Activated CD8-positive, alpha-beta memory T cell treated with anti-CD3 and anti-CD28 coated beads, Interleukin-2, amount 10 ng/mL, durations not matched to agents 7 days and 5 days (primary cell): ENCODE measurements around the gene PXT1. TPM values are rescaled to one million over a fixed set of nuclear protein-coding genes. Genes with fewer than 3 reads are reported as not detected.

Experiments used
- ATAC-seq: fragments of 150-1000 bp; cut with Tn5 transposase; one replicate; pipeline ENCODE4 v1.10.0; 2021; ENCODE audit warnings: moderate library complexity
- CTCF ChIA-PET: fragments of 350-600 bp; sonication (Branson Sonifier 250); formaldehyde crosslinking; loops from one replicate; lab custom pipeline; 2021; ENCODE audit warnings: antibody characterized with exemption; lab: Charles Lee
- DNase-seq: peaks from one replicate; pipeline ENCODE4 v3.0.0-alpha.2; 2020
- H3K27ac Mint-ChIP-seq: one replicate; pipeline ENCODE4 v1.8.0; 2021; ENCODE audit warnings: mild to moderate bottlenecking, mixed read lengths
- H3K27me3 Mint-ChIP-seq: one replicate; pipeline ENCODE4 v1.8.0; 2021; ENCODE audit warnings: mixed read lengths
- H3K36me3 Mint-ChIP-seq: one replicate; pipeline ENCODE4 v1.8.0; 2021; ENCODE audit warnings: mild to moderate bottlenecking, mixed read lengths
- H3K4me1 Mint-ChIP-seq: one replicate; pipeline ENCODE4 v1.8.0; 2021; ENCODE audit warnings: mixed read lengths
- H3K4me3 Mint-ChIP-seq: one replicate; pipeline ENCODE4 v1.8.0; 2021; ENCODE audit warnings: mild to moderate bottlenecking, moderate library complexity, mixed read lengths
- H3K9me3 Mint-ChIP-seq: one replicate; pipeline ENCODE4 v1.8.0; 2022; ENCODE audit warnings: low read depth, mixed read lengths
- total RNA-seq, 2 experiments: library from RNA; stranded (reverse); gene quantifications; one replicate each; pipeline ENCODE4 v1.2.3, GENCODE V29; 2021

The PXT1 gene
- total RNA-seq, 2 experiments from 2014 or later: 0.32 TPM; not detected in 1

DNA sequence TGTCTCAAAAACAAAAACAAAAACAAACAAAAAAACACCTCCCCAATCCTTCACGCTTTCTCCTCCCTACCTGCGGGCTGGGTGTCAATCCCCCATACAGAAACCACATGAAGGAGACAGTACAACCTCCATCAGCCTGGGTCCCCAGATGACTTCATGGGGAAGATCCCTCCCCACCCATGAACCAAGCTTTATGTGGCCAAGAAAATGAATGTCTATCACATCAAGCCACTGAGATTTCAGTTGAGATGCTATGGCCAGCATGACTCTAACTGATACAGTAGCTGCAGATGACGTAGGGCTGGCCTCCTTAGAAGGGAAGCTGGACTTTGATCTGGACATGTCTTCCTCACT, 84.8 kb downstream of the PXT1 start:
- H3K9me3 Mint-ChIP-seq: peaks cover 5% of the 10 kb centered on the region
- peaks cover 6% of the 10 kb centered on the region for H3K36me3 Mint-ChIP-seq
- H3K4me3 Mint-ChIP-seq: no peak overlapping the region
- H3K4me1 Mint-ChIP-seq: peaks cover 27% of the 10 kb centered on the region
- H3K27me3 Mint-ChIP-seq: peaks cover 22% of the 10 kb centered on the region
- DNase-seq (no peak), ATAC-seq (peak; percentile 28)
- CTCF ChIA-PET: interaction anchor here (1.1 to 9.1 kb wide), 6 partner anchors 11 to 330 kb away, joined by 3 to 91 read pairs (median 27); partner anchors contain the start of genes BNIP5 and MAPK14
- no peak overlapping the region for H3K27ac Mint-ChIP-seq

- Mint-ChIP-seq H3K36me3 (peaks cover 7% of the 10 kb centered on the region), H3K27me3 (peaks cover 24% of the 10 kb centered on the region), H3K4me1 (peaks cover 27% of the 10 kb centered on the region), H3K9me3 (peaks cover 8% of the 10 kb centered on the region), H3K27ac (no peak overlapping the region), H3K4me3 (no peak overlapping the region)
- DNase-seq (no peak), ATAC-seq (no peak)
- CTCF ChIA-PET: interaction anchor here (2.7 to 9.1 kb wide), 2 partner anchors 17 to 53 kb away, joined by 8 to 91 read pairs; partner anchors contain the start of gene BNIP5
Observed at GRCh38 chr6:36355819-36356218, 86.8 kb downstream of the PXT1 start.

DNA sequence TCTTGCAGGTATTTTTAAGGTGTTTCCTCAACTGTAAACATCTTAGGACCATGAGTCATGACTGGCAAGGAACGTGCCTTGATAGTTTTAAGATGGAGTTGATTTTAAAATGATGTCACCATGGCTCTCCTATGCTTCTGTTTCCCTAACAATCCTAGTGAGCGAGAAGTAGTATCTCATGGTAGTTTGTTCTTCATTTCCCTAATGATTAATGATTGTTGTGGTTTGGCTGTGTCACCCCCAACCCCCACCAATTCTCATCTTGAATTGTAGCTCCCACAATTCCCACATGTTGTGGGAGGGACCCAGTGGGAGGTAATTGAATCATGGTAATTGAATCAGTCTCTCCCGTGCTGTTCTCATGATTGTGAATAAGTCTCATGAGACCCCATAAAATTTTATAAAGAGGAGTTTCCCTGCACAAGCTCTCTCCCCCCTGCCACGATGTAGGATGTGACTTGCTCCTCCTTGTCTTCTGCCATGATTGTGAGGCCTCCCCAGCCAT, 89.2 kb downstream of the PXT1 start:
- Mint-ChIP-seq H3K4me3 (no peak overlapping the region), H3K27me3 (peaks cover 31% of the 10 kb centered on the region), H3K9me3 (peaks cover 8% of the 10 kb centered on the region), H3K27ac (no peak overlapping the region), H3K36me3 (peaks cover 7% of the 10 kb centered on the region), H3K4me1 (peaks cover 18% of the 10 kb centered on the region)
- CTCF ChIA-PET: interaction anchor here (1.1 to 2.7 kb wide), 3 partner anchors 12 to 326 kb away, joined by 3 to 8 read pairs (median 6); partner anchors contain the start of gene MAPK14
- no peak for ATAC-seq
- DNase-seq: no peak

GRCh38 chr6:36352477-36353157, 90.0 kb downstream of the PXT1 start:
- DNase-seq (no peak), ATAC-seq (no peak)
- Mint-ChIP-seq H3K9me3 (peaks cover 8% of the 10 kb centered on the region), H3K36me3 (peaks cover 7% of the 10 kb centered on the region), H3K27ac (no peak overlapping the region), H3K4me1 (peaks cover 10% of the 10 kb centered on the region), H3K27me3 (peaks cover 29% of the 10 kb centered on the region), H3K4me3 (no peak overlapping the region)
- CTCF ChIA-PET: interaction anchor here (1.1 to 2.1 kb wide), 4 partner anchors 8 to 325 kb away, joined by 3 to 13 read pairs (median 8); partner anchors contain the start of gene MAPK14

GRCh38 chr6:36350681-36351571, 91.7 kb downstream of the PXT1 start:
- peaks cover 23% of the 10 kb centered on the region for H3K27me3 Mint-ChIP-seq
- H3K27ac Mint-ChIP-seq: no peak overlapping the region
- CTCF ChIA-PET: interaction anchor here (0.6 to 2.1 kb wide), 6 partner anchors 7 to 255 kb away, joined by 3 to 13 read pairs (median 6); no protein-coding TSS in a partner anchor
- DNase-seq (no peak), ATAC-seq (no peak)
- H3K9me3 Mint-ChIP-seq: peaks cover 8% of the 10 kb centered on the region
- peaks cover 7% of the 10 kb centered on the region for H3K36me3 Mint-ChIP-seq
- H3K4me3 Mint-ChIP-seq: no peak overlapping the region
- peaks cover 3% of the 10 kb centered on the region for H3K4me1 Mint-ChIP-seq

DNA sequence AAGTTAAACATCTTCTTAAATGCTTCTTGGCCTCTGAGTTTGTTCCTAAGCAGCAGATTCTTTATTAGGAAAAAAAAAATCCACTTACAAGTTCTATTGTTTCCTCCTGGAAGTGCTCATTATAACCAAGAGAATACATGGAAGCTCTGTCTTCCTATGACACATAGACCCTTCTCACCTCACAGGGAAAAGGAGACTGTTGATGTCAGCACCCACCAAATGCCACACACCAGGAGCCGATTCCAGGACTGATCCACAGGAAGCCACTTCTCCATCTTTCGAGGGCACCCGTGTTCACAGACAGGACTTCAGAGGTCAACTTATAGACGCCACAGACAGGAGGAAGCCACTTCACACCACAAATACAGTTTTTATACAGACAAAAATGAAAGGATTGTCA, 92.6 kb downstream of the PXT1 start:
- DNase-seq: no peak
- Mint-ChIP-seq H3K36me3 (peaks cover 7% of the 10 kb centered on the region), H3K4me3 (no peak overlapping the region), H3K4me1 (no peaks in the 10 kb centered on the region), H3K27me3 (peaks cover 17% of the 10 kb centered on the region), H3K9me3 (peaks cover 8% of the 10 kb centered on the region), H3K27ac (no peak overlapping the region)
- ATAC-seq: no peak
- CTCF ChIA-PET: interaction anchor here (0.6 to 1.8 kb wide), 2 partner anchors 11 to 255 kb away, joined by 3 to 6 read pairs; no protein-coding TSS in a partner anchor

DNA sequence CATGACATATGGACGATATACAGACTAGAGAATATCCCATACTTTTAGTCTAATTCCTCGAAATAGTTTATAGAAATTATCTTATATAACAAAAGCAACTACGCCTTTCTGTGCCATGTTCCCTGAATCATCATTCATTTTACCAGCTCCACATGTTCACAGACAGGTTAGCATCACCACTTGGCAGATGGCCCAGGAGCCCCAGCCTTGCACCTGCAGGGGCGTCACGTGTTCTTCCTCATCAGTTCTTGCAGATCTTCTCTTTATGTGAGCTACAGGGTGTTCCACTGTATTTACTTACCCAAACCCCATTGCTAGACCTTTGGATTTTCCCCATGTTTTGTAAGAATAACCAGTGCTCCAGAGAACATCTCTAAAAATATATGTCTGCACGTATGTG, 93.4 kb downstream of the PXT1 start:
- no peak overlapping the region for H3K27ac Mint-ChIP-seq
- H3K36me3 Mint-ChIP-seq: peaks cover 5% of the 10 kb centered on the region
- DNase-seq (no peak), ATAC-seq (no peak)
- peaks cover 17% of the 10 kb centered on the region for H3K27me3 Mint-ChIP-seq
- CTCF ChIA-PET: interaction anchor here (0.6 to 0.7 kb wide), 2 partner anchors 19 to 145 kb away, joined by 3 read pairs; no protein-coding TSS in a partner anchor
- no peak overlapping the region for H3K4me3 Mint-ChIP-seq
- H3K9me3 Mint-ChIP-seq: peaks cover 8% of the 10 kb centered on the region
- no peaks in the 10 kb centered on the region for H3K4me1 Mint-ChIP-seq

- CTCF ChIA-PET: interaction anchor here (1.2 to 3.5 kb wide), 2 partner anchors 8 to 12 kb away, joined by 3 to 22 read pairs; no protein-coding TSS in a partner anchor
- DNase-seq: no peak
- ATAC-seq: no peak
- Mint-ChIP-seq H3K27ac (no peak overlapping the region), H3K9me3 (peaks cover under 1% of the 10 kb centered on the region), H3K27me3 (peaks cover 9% of the 10 kb centered on the region), H3K4me3 (no peak overlapping the region), H3K36me3 (no peaks in the 10 kb centered on the region), H3K4me1 (no peaks in the 10 kb centered on the region)
Observed at GRCh38 chr6:36347621-36348020, 95.0 kb downstream of the PXT1 start.

- Mint-ChIP-seq H3K4me3 (no peak overlapping the region), H3K9me3 (no peaks in the 10 kb centered on the region)
- CTCF ChIA-PET: interaction anchor here (1.0 to 3.5 kb wide), 2 partner anchors 13 to 44 kb away, joined by 3 to 22 read pairs; no protein-coding TSS in a partner anchor
Observed at GRCh38 chr6:36346486-36347273, 96.0 kb downstream of the PXT1 start.

GRCh38 chr6:36345681-36346466, 96.8 kb downstream of the PXT1 start:
- CTCF ChIA-PET: interaction anchor here (0.7 to 3.5 kb wide), 3 partner anchors 14 to 1041 kb away, joined by 3 to 22 read pairs (median 3); no protein-coding TSS in a partner anchor
- no peak for ATAC-seq
- no peak overlapping the region for H3K27ac Mint-ChIP-seq

More at GRCh38 chr6:36346486-36347273, 96.0 kb downstream of the PXT1 start:
- no peaks in the 10 kb centered on the region for H3K4me1 Mint-ChIP-seq
- ATAC-seq (no peak), DNase-seq (no peak)
- H3K27ac Mint-ChIP-seq: no peak overlapping the region
- H3K36me3 Mint-ChIP-seq: no peaks in the 10 kb centered on the region
- peaks cover 16% of the 10 kb centered on the region for H3K27me3 Mint-ChIP-seq

DNA sequence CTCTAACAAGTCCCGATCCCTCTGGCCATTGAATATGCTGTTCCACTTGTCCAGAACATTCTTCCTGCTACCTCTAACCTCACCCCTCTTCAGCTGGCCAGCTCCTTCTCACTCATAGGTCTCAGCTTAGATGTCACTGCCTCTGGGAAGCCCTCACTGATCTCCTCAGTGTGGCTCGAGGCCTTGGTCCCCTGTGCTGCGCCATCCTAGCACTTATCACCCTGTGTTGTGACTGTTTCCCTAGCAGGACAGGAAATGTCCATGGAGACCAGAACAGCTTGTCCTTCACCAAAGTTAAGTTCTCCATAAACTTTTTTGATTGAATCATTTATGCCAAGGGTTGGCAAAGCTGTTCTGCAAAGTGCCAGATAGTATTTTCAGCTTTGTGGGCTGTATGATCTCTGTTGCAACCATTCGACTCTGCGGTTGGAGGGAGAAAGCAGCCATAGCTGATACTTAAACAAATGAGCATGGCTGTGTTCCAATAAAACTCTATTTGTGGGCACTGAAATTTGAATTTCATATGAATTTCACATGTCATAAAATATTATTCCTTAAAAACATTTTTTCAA, 99.5 kb downstream of the PXT1 start:
- Mint-ChIP-seq H3K4me3 (no peak overlapping the region), H3K36me3 (no peaks in the 10 kb centered on the region), H3K4me1 (peaks cover 13% of the 10 kb centered on the region), H3K9me3 (no peaks in the 10 kb centered on the region), H3K27me3 (peaks cover 30% of the 10 kb centered on the region), H3K27ac (no peak overlapping the region)
- no peak for DNase-seq
- CTCF ChIA-PET: interaction anchor here (0.8 kb wide), 2 partner anchors 8 to 496 kb away, joined by 3 to 4 read pairs; no protein-coding TSS in a partner anchor
- no peak for ATAC-seq

More at GRCh38 chr6:36345681-36346466, 96.8 kb downstream of the PXT1 start:
- Mint-ChIP-seq H3K4me3 (no peak overlapping the region), H3K36me3 (no peaks in the 10 kb centered on the region), H3K4me1 (peaks cover under 1% of the 10 kb centered on the region), H3K9me3 (no peaks in the 10 kb centered on the region), H3K27me3 (peaks cover 18% of the 10 kb centered on the region)
- DNase-seq: no peak
